Liver (tissue), 9 donors: ENCODE data around the gene DAD1. TPM values are rescaled to one million over a fixed set of nuclear protein-coding genes. Genes with fewer than 3 reads are reported as not detected.

Experiments
- DNase-seq: peaks from one replicate; pipeline ENCODE4 v3.0.0-alpha.2; 2017; ENCODE audit warnings: low spot score
- H3K27ac ChIP-seq, 2 donors: one replicate each; pipeline ENCODE4 v1.7.0; 2013; ENCODE audit warnings: inconsistent platforms in 2 of 2, low read length in 2 of 2, control low read depth in 1 of 2, low read depth in 1 of 2, mild to moderate bottlenecking in 1 of 2
- H3K27me3 ChIP-seq, 4 donors: one replicate each; pipeline versions ENCODE4 v1.6.1 to v1.7.0; 2013; ENCODE audit warnings: low read length in 3 of 4, inconsistent platforms in 1 of 4, mild to moderate bottlenecking in 1 of 4, moderate library complexity in 1 of 4; ENCODE audit not compliant: control insufficient read depth in 4 of 4, insufficient read depth in 4 of 4
- H3K36me3 ChIP-seq, 4 donors: one replicate each; pipeline versions ENCODE4 v1.6.1 to v1.7.0; 2013; ENCODE audit warnings: low read length in 3 of 4, mild to moderate bottlenecking in 3 of 4, low read depth in 1 of 4, moderate library complexity in 1 of 4; ENCODE audit not compliant: control insufficient read depth in 4 of 4, insufficient read depth in 3 of 4
- H3K4me1 ChIP-seq, 4 donors: one replicate each; pipeline versions ENCODE4 v1.6.1 to v1.7.0; 2013; ENCODE audit warnings: low read length in 3 of 4, mild to moderate bottlenecking in 3 of 4, moderate library complexity in 1 of 4; ENCODE audit not compliant: control insufficient read depth in 4 of 4, insufficient read depth in 4 of 4
- H3K4me3 ChIP-seq, 3 donors: one replicate each; pipeline versions ENCODE4 v1.6.1 to v1.7.0; 2013; ENCODE audit warnings: low read length in 3 of 3, control low read depth in 1 of 3, low read depth in 1 of 3, mild to moderate bottlenecking in 1 of 3
- H3K9ac ChIP-seq, 2 donors: one replicate each; pipeline ENCODE4 v1.7.0; 2013; ENCODE audit warnings: low read length in 2 of 2, mild to moderate bottlenecking in 2 of 2, moderate library complexity in 2 of 2, control low read depth in 1 of 2, low read depth in 1 of 2
- H3K9me3 ChIP-seq, 4 donors: one replicate each; pipeline versions ENCODE4 v1.6.1 to v1.7.0; 2013; ENCODE audit warnings: low read length in 3 of 4; ENCODE audit not compliant: control insufficient read depth in 4 of 4
- EGR1 ChIP-seq, 2 donors: IDR thresholded peaks; 2 replicates each; pipeline ENCODE4 v1.6.1; 2016 to 2018; ENCODE audit warnings: antibody characterized with exemption in 2 of 2, low read depth in 2 of 2
- FOXA1 ChIP-seq: IDR thresholded peaks from 2 replicates; pipeline ENCODE4 v1.6.1; 2016; ENCODE audit warnings: antibody characterized with exemption
- FOXA2 ChIP-seq: IDR thresholded peaks from 2 replicates; pipeline ENCODE4 v1.6.1; 2016; ENCODE audit warnings: antibody characterized with exemption
- GABPA ChIP-seq, 2 donors: IDR thresholded peaks in 1 of 2; conservative IDR thresholded peaks in 1 of 2; 2 replicates each; pipeline ENCODE4 v1.6.1; 2016; ENCODE audit warnings: antibody characterized with exemption in 2 of 2, mild to moderate bottlenecking in 1 of 2, moderate library complexity in 1 of 2
- HNF4A ChIP-seq, 2 donors: conservative IDR thresholded peaks; 2 replicates each; pipeline ENCODE4 v1.6.1; 2016; ENCODE audit warnings: antibody characterized with exemption in 2 of 2, mild to moderate bottlenecking in 2 of 2
- HNF4G ChIP-seq: IDR thresholded peaks from 2 replicates; pipeline ENCODE4 v1.6.1; 2016; ENCODE audit warnings: antibody characterized with exemption
- JUND ChIP-seq, 2 donors: IDR thresholded peaks; 2 replicates each; pipeline ENCODE4 v1.6.1; 2016; ENCODE audit warnings: antibody characterized with exemption in 2 of 2
- NR2F2 ChIP-seq: IDR thresholded peaks from 2 replicates; pipeline ENCODE4 v1.6.1; 2016; ENCODE audit warnings: antibody characterized with exemption
- RAD21 ChIP-seq, 2 donors: IDR thresholded peaks; 2 replicates each; pipeline ENCODE4 v1.6.1; 2016; ENCODE audit warnings: antibody characterized with exemption in 2 of 2, mild to moderate bottlenecking in 2 of 2
- RXRA ChIP-seq, 2 donors: IDR thresholded peaks; 2 replicates each; pipeline ENCODE4 v1.6.1; 2017 to 2018; ENCODE audit warnings: antibody characterized with exemption in 2 of 2, mild to moderate bottlenecking in 1 of 2
- SP1 ChIP-seq: IDR thresholded peaks from 2 replicates; pipeline ENCODE4 v1.6.1; 2018; ENCODE audit warnings: antibody characterized with exemption, mild to moderate bottlenecking
- TAF1 ChIP-seq: conservative IDR thresholded peaks from 2 replicates; pipeline ENCODE4 v1.6.1; 2016; ENCODE audit warnings: antibody characterized with exemption, mild to moderate bottlenecking
- YY1 ChIP-seq: IDR thresholded peaks from 2 replicates; pipeline ENCODE4 v1.6.1; 2016; ENCODE audit warnings: antibody characterized with exemption, mild to moderate bottlenecking
- WGBS: extraction: QIAGEN DNeasy Blood & Tissue Kit; methylation state at CpG from one replicate; pipeline ENCODE4 v1.1.7; 2013; 5-methylcytosine and 5-hydroxymethylcytosine counted together
- polyA plus RNA-seq, 2 donors: library from polyadenylated mRNA; stranded (reverse) in 1 of 2; unstranded in 1 of 2; fragments of 200-250 nt in 1 of 2; fragments of >200 nt in 1 of 2; fragmentation: Nextera tagmentation in 1 of 2; extraction: Ambion mirVana in 1 of 2; gene quantifications; one replicate each; pipeline versions ENCODE4 v1.2.1 to v1.2.3, GENCODE V29; 2013 to 2015
- total RNA-seq, 2 donors: library from RNA; depleted of rRNA; stranded (reverse); fragments of >200 nt; gene quantifications; one replicate each; pipeline ENCODE4 v1.2.3, GENCODE V29; 2014
- TF ChIP-seq, protein P1 (sequence below): IDR thresholded peaks from 2 replicates; pipeline ENCODE4 v1.6.1; 2016; ENCODE audit warnings: antibody characterized with exemption
- TF ChIP-seq, protein P2 (sequence below): fragments of 150-350 bp; IDR thresholded peaks from 2 replicates; pipeline ENCODE4 v1.5.1; 2017; ENCODE audit warnings: improper control_type of control experiment, low read depth, low read length; ENCODE audit not compliant: missing input control
- TF ChIP-seq, protein P3 (sequence below): IDR thresholded peaks from 2 replicates; pipeline ENCODE4 v1.6.1; 2016; ENCODE audit warnings: antibody characterized with exemption, mild to moderate bottlenecking
- TF ChIP-seq, protein P4 (sequence below): IDR thresholded peaks from 2 replicates; pipeline ENCODE4 v1.6.1; 2016; ENCODE audit warnings: antibody characterized with exemption
- TF ChIP-seq, protein P5 (sequence below): IDR thresholded peaks from 2 replicates; pipeline ENCODE4 v1.6.1; 2016; ENCODE audit warnings: antibody characterized with exemption
- donor health status: healthy.
- donor health status: healthy.
- donor health status: healthy.
- donor health status: healthy.
- donor health status: healthy.

DAD1 gene
- total and polyA plus RNA-seq, 4 donors, result 142 to 254 (median 205) TPM

DNA sequence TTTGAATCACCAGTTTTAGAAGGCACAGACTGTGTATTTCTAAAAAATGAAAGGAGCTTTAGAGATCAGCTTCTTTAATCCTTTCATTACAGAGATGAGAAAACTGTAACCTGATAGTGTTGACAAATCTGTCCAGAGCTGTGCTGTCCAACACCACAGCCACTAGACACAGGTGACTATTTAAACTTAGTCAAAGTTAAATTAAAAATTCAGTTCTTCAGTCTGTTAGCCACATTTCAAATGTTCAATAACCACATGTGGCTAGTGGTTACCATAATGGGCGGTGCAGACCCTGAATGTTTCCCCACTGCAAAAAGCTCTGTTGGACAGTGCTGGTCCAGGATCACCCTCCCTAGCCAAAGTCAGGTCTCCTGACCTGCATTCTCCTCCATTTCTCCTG, 21.6 kb downstream of the DAD1 start:
- H3K9me3 ChIP-seq, result no peaks in the 10 kb centered on the region
- 90% methylated on average over 1 of the region's 1 CpG for WGBS
- no peaks in the 10 kb centered on the region for H3K4me1 ChIP-seq
- H3K27ac ChIP-seq, result peak overlapping the region in 1 of 2 donors; percentile 2
- DNase-seq, result no peak
- H3K9ac ChIP-seq, result no peak overlapping the region
- H3K36me3 ChIP-seq, result peaks cover 7 to 43% (median 26%) of the 10 kb centered on the region in 4 donors
- TF ChIP-seq, protein P1, sequence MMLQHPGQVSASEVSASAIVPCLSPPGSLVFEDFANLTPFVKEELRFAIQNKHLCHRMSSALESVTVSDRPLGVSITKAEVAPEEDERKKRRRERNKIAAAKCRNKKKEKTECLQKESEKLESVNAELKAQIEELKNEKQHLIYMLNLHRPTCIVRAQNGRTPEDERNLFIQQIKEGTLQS, result no peak
- TF ChIP-seq YY1 (no peak), NR2F2 (no peak), FOXA2 (no peak), GABPA (IDR thresholded peaks at IDR 0.05 in 1 of 2, conservative IDR thresholded peaks at IDR 0.05 in 1 of 2) (no peak), RAD21 (IDR thresholded peaks at IDR 0.05) (no peak), HNF4G (no peak), RXRA (IDR thresholded peaks at IDR 0.05) (no peak), EGR1 (IDR thresholded peaks at IDR 0.05; ENCODE audit: low read depth in 2 of 2) (no peak), TAF1 (no peak), HNF4A (conservative IDR thresholded peaks at IDR 0.05) (no peak), SP1 (no peak), JUND (IDR thresholded peaks at IDR 0.05) (no peak), FOXA1 (no peak)
- TF ChIP-seq, protein P2, sequence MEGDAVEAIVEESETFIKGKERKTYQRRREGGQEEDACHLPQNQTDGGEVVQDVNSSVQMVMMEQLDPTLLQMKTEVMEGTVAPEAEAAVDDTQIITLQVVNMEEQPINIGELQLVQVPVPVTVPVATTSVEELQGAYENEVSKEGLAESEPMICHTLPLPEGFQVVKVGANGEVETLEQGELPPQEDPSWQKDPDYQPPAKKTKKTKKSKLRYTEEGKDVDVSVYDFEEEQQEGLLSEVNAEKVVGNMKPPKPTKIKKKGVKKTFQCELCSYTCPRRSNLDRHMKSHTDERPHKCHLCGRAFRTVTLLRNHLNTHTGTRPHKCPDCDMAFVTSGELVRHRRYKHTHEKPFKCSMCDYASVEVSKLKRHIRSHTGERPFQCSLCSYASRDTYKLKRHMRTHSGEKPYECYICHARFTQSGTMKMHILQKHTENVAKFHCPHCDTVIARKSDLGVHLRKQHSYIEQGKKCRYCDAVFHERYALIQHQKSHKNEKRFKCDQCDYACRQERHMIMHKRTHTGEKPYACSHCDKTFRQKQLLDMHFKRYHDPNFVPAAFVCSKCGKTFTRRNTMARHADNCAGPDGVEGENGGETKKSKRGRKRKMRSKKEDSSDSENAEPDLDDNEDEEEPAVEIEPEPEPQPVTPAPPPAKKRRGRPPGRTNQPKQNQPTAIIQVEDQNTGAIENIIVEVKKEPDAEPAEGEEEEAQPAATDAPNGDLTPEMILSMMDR, result no peak
- TF ChIP-seq, protein P3, sequence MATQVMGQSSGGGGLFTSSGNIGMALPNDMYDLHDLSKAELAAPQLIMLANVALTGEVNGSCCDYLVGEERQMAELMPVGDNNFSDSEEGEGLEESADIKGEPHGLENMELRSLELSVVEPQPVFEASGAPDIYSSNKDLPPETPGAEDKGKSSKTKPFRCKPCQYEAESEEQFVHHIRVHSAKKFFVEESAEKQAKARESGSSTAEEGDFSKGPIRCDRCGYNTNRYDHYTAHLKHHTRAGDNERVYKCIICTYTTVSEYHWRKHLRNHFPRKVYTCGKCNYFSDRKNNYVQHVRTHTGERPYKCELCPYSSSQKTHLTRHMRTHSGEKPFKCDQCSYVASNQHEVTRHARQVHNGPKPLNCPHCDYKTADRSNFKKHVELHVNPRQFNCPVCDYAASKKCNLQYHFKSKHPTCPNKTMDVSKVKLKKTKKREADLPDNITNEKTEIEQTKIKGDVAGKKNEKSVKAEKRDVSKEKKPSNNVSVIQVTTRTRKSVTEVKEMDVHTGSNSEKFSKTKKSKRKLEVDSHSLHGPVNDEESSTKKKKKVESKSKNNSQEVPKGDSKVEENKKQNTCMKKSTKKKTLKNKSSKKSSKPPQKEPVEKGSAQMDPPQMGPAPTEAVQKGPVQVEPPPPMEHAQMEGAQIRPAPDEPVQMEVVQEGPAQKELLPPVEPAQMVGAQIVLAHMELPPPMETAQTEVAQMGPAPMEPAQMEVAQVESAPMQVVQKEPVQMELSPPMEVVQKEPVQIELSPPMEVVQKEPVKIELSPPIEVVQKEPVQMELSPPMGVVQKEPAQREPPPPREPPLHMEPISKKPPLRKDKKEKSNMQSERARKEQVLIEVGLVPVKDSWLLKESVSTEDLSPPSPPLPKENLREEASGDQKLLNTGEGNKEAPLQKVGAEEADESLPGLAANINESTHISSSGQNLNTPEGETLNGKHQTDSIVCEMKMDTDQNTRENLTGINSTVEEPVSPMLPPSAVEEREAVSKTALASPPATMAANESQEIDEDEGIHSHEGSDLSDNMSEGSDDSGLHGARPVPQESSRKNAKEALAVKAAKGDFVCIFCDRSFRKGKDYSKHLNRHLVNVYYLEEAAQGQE, result no peak
- TF ChIP-seq, protein P4, sequence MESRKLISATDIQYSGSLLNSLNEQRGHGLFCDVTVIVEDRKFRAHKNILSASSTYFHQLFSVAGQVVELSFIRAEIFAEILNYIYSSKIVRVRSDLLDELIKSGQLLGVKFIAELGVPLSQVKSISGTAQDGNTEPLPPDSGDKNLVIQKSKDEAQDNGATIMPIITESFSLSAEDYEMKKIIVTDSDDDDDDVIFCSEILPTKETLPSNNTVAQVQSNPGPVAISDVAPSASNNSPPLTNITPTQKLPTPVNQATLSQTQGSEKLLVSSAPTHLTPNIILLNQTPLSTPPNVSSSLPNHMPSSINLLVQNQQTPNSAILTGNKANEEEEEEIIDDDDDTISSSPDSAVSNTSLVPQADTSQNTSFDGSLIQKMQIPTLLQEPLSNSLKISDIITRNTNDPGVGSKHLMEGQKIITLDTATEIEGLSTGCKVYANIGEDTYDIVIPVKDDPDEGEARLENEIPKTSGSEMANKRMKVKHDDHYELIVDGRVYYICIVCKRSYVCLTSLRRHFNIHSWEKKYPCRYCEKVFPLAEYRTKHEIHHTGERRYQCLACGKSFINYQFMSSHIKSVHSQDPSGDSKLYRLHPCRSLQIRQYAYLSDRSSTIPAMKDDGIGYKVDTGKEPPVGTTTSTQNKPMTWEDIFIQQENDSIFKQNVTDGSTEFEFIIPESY, result no peak
- no peak overlapping the region for H3K4me3 ChIP-seq
- no peaks in the 10 kb centered on the region for H3K27me3 ChIP-seq

DNA sequence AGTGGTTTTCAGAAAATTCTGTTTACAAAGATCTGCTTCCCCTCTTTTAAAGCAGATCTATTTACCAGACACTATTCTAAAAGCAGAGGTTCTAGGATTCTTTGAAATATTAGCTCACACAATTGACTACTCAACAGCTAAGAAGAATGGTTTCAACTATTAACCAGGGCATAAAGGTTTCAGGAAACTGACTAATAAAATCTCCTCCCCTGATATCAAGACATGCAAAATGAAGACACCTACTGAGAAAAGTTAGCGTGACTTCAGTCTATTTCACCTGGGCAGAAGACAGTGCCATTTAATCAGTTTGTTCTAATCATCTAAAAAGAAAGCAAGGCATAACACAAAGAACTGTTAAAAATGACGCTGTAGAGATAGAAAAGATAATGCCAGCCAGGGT, 22.2 kb downstream of the DAD1 start:
- H3K4me1 ChIP-seq, result peaks cover 0 to under 1% (median under 1%) of the 10 kb centered on the region in 4 donors
- H3K4me3 ChIP-seq, result no peak overlapping the region
- DNase-seq, result no peak
- peaks cover 7 to 39% (median 22%) of the 10 kb centered on the region in 4 donors for H3K36me3 ChIP-seq
- H3K9me3 ChIP-seq, result no peaks in the 10 kb centered on the region
- TF ChIP-seq TAF1 (no peak), RAD21 (IDR thresholded peaks at IDR 0.05) (no peak), HNF4A (conservative IDR thresholded peaks at IDR 0.05) (no peak), YY1 (no peak)
- TF ChIP-seq, protein P1, result no peak
- TF ChIP-seq, protein P3, result no peak
- TF ChIP-seq, protein P4, result no peak
- TF ChIP-seq, protein P5, sequence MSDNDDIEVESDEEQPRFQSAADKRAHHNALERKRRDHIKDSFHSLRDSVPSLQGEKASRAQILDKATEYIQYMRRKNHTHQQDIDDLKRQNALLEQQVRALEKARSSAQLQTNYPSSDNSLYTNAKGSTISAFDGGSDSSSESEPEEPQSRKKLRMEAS, result no peak
- no peaks in the 10 kb centered on the region for H3K27me3 ChIP-seq
- no peak overlapping the region for H3K9ac ChIP-seq
- peak overlapping the region in 1 of 2 donors; percentile 2 for H3K27ac ChIP-seq
- WGBS, result 84% methylated on average over 2 of the region's 2 CpGs
